ENCODE measurements around the gene SUPT7L. TPM values are rescaled to one million over a fixed set of nuclear protein-coding genes. Genes with fewer than 3 reads are reported as not detected.

SUPT7L gene
- total RNA-seq, 1 experiment from 2014 or later, result 25.2 TPM

DNA sequence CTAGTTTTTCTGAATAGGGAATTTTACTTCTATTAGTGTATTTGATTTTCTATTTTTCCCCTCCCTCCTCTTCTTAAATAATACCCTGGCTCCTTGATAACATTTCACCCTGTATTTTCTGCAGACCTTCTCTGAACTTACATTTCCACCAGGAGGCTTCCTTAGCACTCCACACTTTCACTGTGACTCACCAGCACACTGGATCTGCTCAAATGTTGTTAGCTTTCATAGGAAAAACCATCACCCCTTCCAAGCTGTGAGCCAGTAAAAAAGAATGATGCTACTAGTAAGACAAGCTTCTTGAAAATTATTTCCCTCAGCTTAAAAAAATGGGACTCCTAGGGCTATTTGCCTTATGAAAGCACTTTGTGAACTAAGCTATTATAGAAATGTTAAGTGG, 16.1 kb downstream of the SUPT7L start:
- intact Hi-C loops (cut with micrococcal nuclease), result no loop called here
- Histone ChIP-seq H3K79me2 (ENCODE audit: insufficient read depth, low read length) (no peaks in the 10 kb centered on the region), H3K9me3 (ENCODE audit: control insufficient read depth in 1 of 2, insufficient read depth in 1 of 2, low read depth in 1 of 2, low read length in 2 of 2) (no peaks in the 10 kb centered on the region), H3K36me3 (ENCODE audit: control insufficient read depth in 1 of 2, insufficient read depth in 2 of 2, low read length in 2 of 2) (peaks cover 23 to 28% of the 10 kb centered on the region in 2 experiments; a peak in 3 of 4 replicates), H4K20me1 (ENCODE audit: insufficient read depth) (no peaks in the 10 kb centered on the region), H3K4me1 (ENCODE audit: control insufficient read depth in 1 of 2, insufficient read depth in 2 of 2, low read length in 2 of 2) (no peaks in the 10 kb centered on the region), H3K4me3 (replicated peaks in 1 of 2; ENCODE audit: low read depth in 1 of 2, low read length in 2 of 2) (no peak overlapping the region), H3K9ac (ENCODE audit: low read length) (no peak overlapping the region), H3K27me3 (ENCODE audit: insufficient read depth, low read length) (no peaks in the 10 kb centered on the region), H3K9me2 (ENCODE audit: insufficient read depth) (no peaks in the 10 kb centered on the region), H3K27ac (ENCODE audit: low read depth, low read length) (no peak overlapping the region), H2AFZ (ENCODE audit: low read depth, low read length, poor library complexity, severe bottlenecking) (no peak overlapping the region), H3K4me2 (ENCODE audit: low read length) (no peak overlapping the region)
- ATAC-seq (no peak), DNase-seq (ENCODE audit: low read depth, low spot score) (no peak)
- RAD21 ChIA-PET (ENCODE audit: low non-redundant PET in 1 of 2, low total read pairs in 2 of 2, uncharacterized antibody in 2 of 2, unreplicated experiment in 2 of 2), result no interaction called here
- CTCF ChIA-PET, result interaction anchor here (1.5 kb wide), 1 partner anchor 36 kb away, joined by 5 read pairs; no protein-coding TSS in a partner anchor
- no TSS peak for BruUV-seq (replicated peaks)
- TF ChIP-seq ZNF274 (IDR thresholded peaks at IDR 0.05; ENCODE audit: low read depth, low read length), result no peak
- TF ChIP-seq CBX3 (IDR thresholded peaks at IDR 0.05; ENCODE audit: low read depth), result no peak
- no peak for TF ChIP-seq SRF (IDR thresholded peaks at IDR 0.05; ENCODE audit: low read depth)
- TF ChIP-seq ZFX (IDR thresholded peaks at IDR 0.05), result no peak
- no peak for TF ChIP-seq CEBPB (IDR thresholded peaks at IDR 0.05; ENCODE audit: low read depth)
- no peak for TF ChIP-seq YY1 (IDR thresholded peaks at IDR 0.05; ENCODE audit: extremely low read depth, insufficient replicate concordance, low read depth, low read length)
- TF ChIP-seq, protein P1, sequence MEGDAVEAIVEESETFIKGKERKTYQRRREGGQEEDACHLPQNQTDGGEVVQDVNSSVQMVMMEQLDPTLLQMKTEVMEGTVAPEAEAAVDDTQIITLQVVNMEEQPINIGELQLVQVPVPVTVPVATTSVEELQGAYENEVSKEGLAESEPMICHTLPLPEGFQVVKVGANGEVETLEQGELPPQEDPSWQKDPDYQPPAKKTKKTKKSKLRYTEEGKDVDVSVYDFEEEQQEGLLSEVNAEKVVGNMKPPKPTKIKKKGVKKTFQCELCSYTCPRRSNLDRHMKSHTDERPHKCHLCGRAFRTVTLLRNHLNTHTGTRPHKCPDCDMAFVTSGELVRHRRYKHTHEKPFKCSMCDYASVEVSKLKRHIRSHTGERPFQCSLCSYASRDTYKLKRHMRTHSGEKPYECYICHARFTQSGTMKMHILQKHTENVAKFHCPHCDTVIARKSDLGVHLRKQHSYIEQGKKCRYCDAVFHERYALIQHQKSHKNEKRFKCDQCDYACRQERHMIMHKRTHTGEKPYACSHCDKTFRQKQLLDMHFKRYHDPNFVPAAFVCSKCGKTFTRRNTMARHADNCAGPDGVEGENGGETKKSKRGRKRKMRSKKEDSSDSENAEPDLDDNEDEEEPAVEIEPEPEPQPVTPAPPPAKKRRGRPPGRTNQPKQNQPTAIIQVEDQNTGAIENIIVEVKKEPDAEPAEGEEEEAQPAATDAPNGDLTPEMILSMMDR (IDR thresholded peaks at IDR 0.05 in 2 of 3, conservative IDR thresholded peaks at IDR 0.05 in 1 of 3; ENCODE audit: borderline replicate concordance in 1 of 3, insufficient read depth in 1 of 3, low read depth in 2 of 3, low read length in 2 of 3), result no peak
- TF ChIP-seq, protein P2, sequence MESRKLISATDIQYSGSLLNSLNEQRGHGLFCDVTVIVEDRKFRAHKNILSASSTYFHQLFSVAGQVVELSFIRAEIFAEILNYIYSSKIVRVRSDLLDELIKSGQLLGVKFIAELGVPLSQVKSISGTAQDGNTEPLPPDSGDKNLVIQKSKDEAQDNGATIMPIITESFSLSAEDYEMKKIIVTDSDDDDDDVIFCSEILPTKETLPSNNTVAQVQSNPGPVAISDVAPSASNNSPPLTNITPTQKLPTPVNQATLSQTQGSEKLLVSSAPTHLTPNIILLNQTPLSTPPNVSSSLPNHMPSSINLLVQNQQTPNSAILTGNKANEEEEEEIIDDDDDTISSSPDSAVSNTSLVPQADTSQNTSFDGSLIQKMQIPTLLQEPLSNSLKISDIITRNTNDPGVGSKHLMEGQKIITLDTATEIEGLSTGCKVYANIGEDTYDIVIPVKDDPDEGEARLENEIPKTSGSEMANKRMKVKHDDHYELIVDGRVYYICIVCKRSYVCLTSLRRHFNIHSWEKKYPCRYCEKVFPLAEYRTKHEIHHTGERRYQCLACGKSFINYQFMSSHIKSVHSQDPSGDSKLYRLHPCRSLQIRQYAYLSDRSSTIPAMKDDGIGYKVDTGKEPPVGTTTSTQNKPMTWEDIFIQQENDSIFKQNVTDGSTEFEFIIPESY (IDR thresholded peaks at IDR 0.05; ENCODE audit: extremely low read depth, insufficient replicate concordance, low read length), result no peak
- TF ChIP-seq EZH2 (IDR thresholded peaks at IDR 0.05), result no peak
- POLR2A ChIA-PET, result no interaction called here

Data from HCT116 (cell line).